ENCODE data around the gene MAP1B. TPM values are rescaled to one million over a fixed set of nuclear protein-coding genes. Genes with fewer than 3 reads are reported as not detected.
A peak's percentile ranks its signal among the peaks of the same experiment; 100 is the strongest.

Gene MAP1B
- total RNA-seq, result under 1 TPM; 0.04 to 0.11 TPM

- peaks cover 4% of the 10 kb centered on the region for H3K4me1 Mint-ChIP-seq
- H3K27me3 Mint-ChIP-seq, result peaks cover 39% of the 10 kb centered on the region
- H3K36me3 Mint-ChIP-seq (ENCODE audit: low read depth), result peaks cover 11% of the 10 kb centered on the region
- H3K27ac Mint-ChIP-seq, result no peak within 1 kb of the TSS
- no peak for ATAC-seq (replicated peaks)
- peak within 1 kb of the TSS; percentile 31 for H3K4me3 Mint-ChIP-seq
- no peaks in the 10 kb centered on the region for H3K9me3 Mint-ChIP-seq
Measured at GRCh38 chr5:72107131-72107900, at the start of gene MAP1B. Gene MAP1B, plus strand, starts transcription at chr5:72107475. Its CDS starts 57 bp downstream, at chr5:72107532.

DNA sequence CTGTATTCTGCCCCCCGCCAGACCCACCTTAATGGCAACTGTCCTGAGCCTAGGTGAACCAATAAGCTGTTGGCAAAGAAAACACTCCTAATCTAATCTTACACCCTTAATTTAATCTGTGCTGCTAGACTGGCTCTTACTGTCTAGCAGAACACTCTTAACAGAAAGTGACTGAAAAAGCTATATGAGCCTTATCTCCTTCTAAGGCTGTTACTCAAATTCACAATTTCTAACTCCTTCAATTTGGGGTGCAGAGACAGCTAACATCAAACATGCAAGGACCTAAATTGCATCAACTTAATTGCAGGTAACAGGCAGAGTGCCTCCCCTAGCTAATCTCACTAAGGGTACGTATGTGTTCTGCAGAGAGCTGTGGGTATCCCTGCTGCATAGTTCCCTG is 49.5 kb upstream of the MAP1B start:
- Mint-ChIP-seq H3K27me3 (peaks cover 3% of the 10 kb centered on the region), H3K27ac (no peak overlapping the region), H3K36me3 (ENCODE audit: low read depth) (no peaks in the 10 kb centered on the region), H3K4me3 (no peak overlapping the region), H3K4me1 (no peaks in the 10 kb centered on the region), H3K9me3 (no peaks in the 10 kb centered on the region)
- ATAC-seq (replicated peaks), result no peak

- no peak for ATAC-seq (replicated peaks)
- Mint-ChIP-seq H3K4me3 (no peak overlapping the region), H3K27ac (no peak overlapping the region), H3K36me3 (ENCODE audit: low read depth) (no peaks in the 10 kb centered on the region), H3K27me3 (peaks cover 8% of the 10 kb centered on the region), H3K9me3 (no peaks in the 10 kb centered on the region), H3K4me1 (no peaks in the 10 kb centered on the region)
Measured at GRCh38 chr5:72063219-72063819, 44.0 kb upstream of the MAP1B start.

DNA sequence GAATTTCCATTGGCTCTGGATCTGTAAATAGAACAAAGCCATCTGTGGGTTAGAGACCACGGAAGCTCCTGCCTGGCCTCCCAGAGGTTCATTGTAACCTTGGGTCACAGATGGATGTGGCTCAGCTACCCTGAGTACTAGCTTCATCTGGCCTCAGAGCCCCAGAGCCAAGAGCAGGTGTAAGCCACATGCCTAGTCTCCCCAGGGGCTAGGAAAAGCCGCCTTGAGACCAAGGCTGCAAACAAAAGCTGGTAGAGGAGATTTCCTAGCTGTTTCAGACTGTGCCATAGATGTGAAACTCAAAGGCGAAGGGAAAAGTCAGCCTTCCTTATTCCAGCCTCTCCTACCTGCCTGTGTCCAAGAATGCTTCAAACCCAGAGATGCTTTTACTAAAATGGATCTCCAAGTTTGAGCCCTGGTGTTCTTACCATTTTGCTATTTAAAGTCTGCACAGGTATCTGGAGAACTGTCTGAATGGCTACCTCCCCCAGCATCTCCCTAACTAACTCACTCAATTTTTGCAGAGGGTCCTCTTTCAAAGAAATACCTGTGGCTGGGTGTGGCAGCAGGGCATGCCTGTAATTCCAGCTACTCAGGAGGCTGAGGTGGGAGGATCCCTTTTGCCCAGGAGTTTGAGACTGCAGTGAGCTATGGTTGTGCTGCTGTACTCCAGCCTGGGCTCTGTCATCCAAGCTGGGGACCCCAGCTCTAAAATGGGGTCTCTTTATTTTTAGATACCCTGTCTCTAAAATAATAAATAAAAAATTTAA is 42.3 kb upstream of the MAP1B start:
- Mint-ChIP-seq H3K9me3 (no peaks in the 10 kb centered on the region), H3K36me3 (ENCODE audit: low read depth) (no peaks in the 10 kb centered on the region), H3K27ac (no peak overlapping the region), H3K4me3 (no peak overlapping the region), H3K4me1 (no peaks in the 10 kb centered on the region), H3K27me3 (peaks cover 13% of the 10 kb centered on the region)
- ATAC-seq (replicated peaks), result no peak

- ATAC-seq (replicated peaks), result no peak
- H3K36me3 Mint-ChIP-seq (ENCODE audit: low read depth), result no peaks in the 10 kb centered on the region
- H3K4me3 Mint-ChIP-seq, result no peak overlapping the region
- H3K27ac Mint-ChIP-seq, result no peak overlapping the region
- H3K4me1 Mint-ChIP-seq, result no peaks in the 10 kb centered on the region
- H3K9me3 Mint-ChIP-seq, result no peaks in the 10 kb centered on the region
- peaks cover 15% of the 10 kb centered on the region for H3K27me3 Mint-ChIP-seq
Measured at GRCh38 chr5:72065751-72066255, 41.5 kb upstream of the MAP1B start.

DNA sequence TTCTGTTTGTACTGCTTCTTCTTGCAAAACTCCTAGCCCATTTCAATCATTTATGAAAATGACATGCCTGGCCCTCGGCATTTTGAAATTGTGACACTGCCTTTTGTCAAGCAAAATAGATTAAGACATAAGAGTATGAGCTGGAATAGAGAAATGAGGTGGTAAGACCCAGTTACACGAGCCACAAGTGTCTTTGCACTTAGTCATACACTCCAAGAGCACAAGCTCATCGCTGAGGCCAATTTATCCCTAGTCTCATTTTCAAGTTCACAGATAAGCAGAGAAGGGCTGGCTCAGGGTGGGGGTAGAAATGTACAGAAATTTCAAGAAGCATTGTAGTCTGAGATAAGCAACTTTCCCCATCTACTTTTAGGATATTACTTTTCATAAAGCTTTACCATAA is 40.6 kb upstream of the MAP1B start:
- no peak for ATAC-seq (replicated peaks)

DNA sequence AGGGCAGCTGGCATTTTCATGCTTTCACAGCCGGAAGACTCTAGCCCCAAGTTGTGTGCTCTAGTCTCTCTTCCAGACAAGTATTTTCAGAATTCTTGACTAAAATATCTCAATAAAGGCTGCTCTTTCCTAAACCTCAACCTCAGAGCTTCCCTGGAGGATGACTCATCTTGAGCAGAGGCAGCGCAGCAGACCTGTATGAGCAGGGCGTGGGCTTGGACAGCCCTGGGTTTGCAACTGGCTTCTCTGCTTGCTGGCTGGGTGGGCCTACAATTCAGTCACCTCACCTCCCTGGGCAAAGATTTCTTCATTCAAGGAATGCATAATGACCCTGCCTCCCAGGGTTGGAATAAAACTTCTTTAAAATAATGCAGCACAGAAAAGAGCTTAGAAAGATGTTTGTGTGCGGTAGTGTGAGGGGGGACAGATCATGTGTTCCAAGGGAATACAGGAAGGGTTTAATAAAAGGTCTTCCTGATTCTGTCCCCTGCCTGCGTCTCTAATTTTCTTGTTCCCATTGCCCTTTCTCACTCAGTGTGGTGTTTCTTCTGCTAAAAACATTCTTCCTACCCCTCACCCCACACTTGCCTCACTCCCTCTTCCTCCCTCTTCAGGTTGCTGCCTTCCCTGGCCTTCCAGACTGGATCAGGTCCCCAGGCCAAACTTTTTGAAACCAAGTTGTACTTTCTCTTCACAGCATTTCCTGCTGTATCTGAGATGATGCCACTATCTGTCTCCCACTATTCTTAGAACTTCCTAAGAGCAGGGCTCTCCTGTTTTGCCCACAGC is 39.4 kb upstream of the MAP1B start:
- H3K27ac Mint-ChIP-seq, result no peak overlapping the region
- no peaks in the 10 kb centered on the region for H3K4me1 Mint-ChIP-seq
- no peak for ATAC-seq (replicated peaks)
- peaks cover 22% of the 10 kb centered on the region for H3K27me3 Mint-ChIP-seq
- no peaks in the 10 kb centered on the region for H3K36me3 Mint-ChIP-seq (ENCODE audit: low read depth)
- no peak overlapping the region for H3K4me3 Mint-ChIP-seq
- H3K9me3 Mint-ChIP-seq, result no peaks in the 10 kb centered on the region

More for the DNA sequence above, 40.6 kb upstream of the MAP1B start:
- Mint-ChIP-seq H3K9me3 (no peaks in the 10 kb centered on the region), H3K27me3 (peaks cover 17% of the 10 kb centered on the region), H3K27ac (no peak overlapping the region), H3K4me1 (no peaks in the 10 kb centered on the region), H3K4me3 (no peak overlapping the region), H3K36me3 (ENCODE audit: low read depth) (no peaks in the 10 kb centered on the region)

- Mint-ChIP-seq H3K27me3 (peaks cover 22% of the 10 kb centered on the region), H3K9me3 (no peaks in the 10 kb centered on the region), H3K4me1 (no peaks in the 10 kb centered on the region), H3K27ac (no peak overlapping the region), H3K4me3 (no peak overlapping the region), H3K36me3 (ENCODE audit: low read depth) (no peaks in the 10 kb centered on the region)
- no peak for ATAC-seq (replicated peaks)
Measured at GRCh38 chr5:72070529-72070928, 36.7 kb upstream of the MAP1B start.

- Mint-ChIP-seq H3K27ac (no peak overlapping the region), H3K4me1 (no peaks in the 10 kb centered on the region), H3K9me3 (no peaks in the 10 kb centered on the region), H3K27me3 (peaks cover 17% of the 10 kb centered on the region), H3K4me3 (no peak overlapping the region), H3K36me3 (ENCODE audit: low read depth) (no peaks in the 10 kb centered on the region)
- no peak for ATAC-seq (replicated peaks)
Measured at GRCh38 chr5:72071906-72072305, 35.4 kb upstream of the MAP1B start.

DNA sequence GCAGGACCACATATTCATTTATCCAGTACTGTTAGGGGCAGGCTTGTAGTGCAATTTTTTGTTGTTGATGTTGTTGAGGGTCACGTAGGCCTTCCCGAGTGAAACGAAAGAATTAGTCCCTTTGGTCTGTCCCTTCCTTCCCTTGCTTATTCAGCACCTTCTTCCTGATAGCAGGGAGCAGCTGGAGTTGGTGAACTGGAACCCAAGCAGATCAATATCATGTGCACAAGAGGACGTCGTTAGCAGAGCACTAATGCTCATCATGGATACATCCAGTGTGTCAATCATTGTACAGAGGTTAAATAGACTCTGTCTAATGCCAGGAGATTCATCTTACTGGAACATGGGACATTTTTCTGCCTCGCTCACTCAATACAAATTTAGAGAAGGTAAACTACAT is 33.0 kb upstream of the MAP1B start:
- H3K4me1 Mint-ChIP-seq, result no peaks in the 10 kb centered on the region
- no peaks in the 10 kb centered on the region for H3K36me3 Mint-ChIP-seq (ENCODE audit: low read depth)
- no peak overlapping the region for H3K4me3 Mint-ChIP-seq
- H3K9me3 Mint-ChIP-seq, result no peaks in the 10 kb centered on the region
- H3K27ac Mint-ChIP-seq, result no peak overlapping the region
- peaks cover 23% of the 10 kb centered on the region for H3K27me3 Mint-ChIP-seq
- no peak for ATAC-seq (replicated peaks)

- Mint-ChIP-seq H3K27me3 (peaks cover 19% of the 10 kb centered on the region), H3K4me1 (no peaks in the 10 kb centered on the region), H3K36me3 (ENCODE audit: low read depth) (no peaks in the 10 kb centered on the region), H3K27ac (no peak overlapping the region), H3K9me3 (no peaks in the 10 kb centered on the region), H3K4me3 (no peak overlapping the region)
- no peak for ATAC-seq (replicated peaks)
Measured at GRCh38 chr5:72075461-72075860, 31.8 kb upstream of the MAP1B start.

DNA sequence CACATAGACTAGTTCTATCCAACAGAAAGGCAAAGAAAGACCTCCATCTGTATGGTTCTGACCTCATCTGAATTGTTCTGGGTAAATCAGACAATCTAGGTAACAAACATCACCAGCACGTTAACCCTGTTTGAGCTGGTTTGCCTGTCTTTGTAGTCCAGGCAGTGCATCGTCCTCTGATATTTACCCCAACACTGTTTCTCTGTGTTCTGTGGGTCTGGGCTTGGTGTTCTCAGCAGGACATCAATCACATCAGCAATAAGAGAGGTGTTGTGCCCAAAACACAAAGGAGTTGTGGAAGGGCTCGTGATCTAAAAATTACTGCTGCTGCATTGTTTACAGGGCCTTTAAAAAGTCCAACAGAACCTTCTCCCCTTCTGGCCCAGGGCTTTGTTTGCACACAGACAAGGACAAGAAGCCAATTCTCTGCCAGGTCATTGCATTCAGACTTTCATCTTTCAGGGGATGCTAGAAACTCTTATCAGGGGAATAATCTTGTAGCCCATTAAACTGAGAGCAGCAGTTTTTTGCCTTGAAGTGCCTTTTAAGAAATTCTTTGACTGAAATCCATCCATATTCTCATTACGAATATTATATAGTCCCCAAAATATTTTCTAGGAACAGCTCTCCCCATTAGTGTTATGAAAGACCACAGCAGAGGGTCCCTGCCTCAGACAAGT is 30.5 kb upstream of the MAP1B start:
- Mint-ChIP-seq H3K27ac (no peak overlapping the region), H3K9me3 (no peaks in the 10 kb centered on the region), H3K36me3 (ENCODE audit: low read depth) (no peaks in the 10 kb centered on the region), H3K4me3 (no peak overlapping the region), H3K27me3 (peaks cover 20% of the 10 kb centered on the region), H3K4me1 (no peaks in the 10 kb centered on the region)
- no peak for ATAC-seq (replicated peaks)

GRCh38 chr5:72077390-72077789 is 29.9 kb upstream of the MAP1B start:
- no peak overlapping the region for H3K27ac Mint-ChIP-seq
- H3K27me3 Mint-ChIP-seq, result peaks cover 22% of the 10 kb centered on the region
- H3K4me3 Mint-ChIP-seq, result no peak overlapping the region
- H3K4me1 Mint-ChIP-seq, result no peaks in the 10 kb centered on the region
- no peaks in the 10 kb centered on the region for H3K36me3 Mint-ChIP-seq (ENCODE audit: low read depth)
- no peak for ATAC-seq (replicated peaks)
- H3K9me3 Mint-ChIP-seq, result no peaks in the 10 kb centered on the region

DNA sequence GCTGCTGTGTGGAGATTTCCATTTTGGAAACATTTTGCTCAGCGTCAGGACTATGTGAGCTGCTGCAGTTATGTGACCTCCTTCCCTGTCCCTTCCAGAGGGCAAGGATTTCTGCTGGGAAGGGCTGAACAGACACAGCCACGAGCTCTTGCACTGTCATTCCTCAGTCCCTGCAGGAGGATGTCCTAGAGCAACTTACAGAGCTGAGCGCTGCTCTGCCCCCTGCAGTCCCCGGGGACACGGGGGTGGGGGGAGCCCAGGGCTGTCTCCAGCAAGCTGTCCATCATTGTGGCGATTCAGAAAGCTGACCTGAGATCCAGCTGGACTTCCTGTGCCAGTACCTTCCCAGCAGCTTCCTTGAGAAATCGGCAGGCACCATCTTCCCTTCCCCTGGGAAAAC is 28.0 kb upstream of the MAP1B start:
- ATAC-seq (replicated peaks), result no peak
- no peak overlapping the region for H3K27ac Mint-ChIP-seq
- no peaks in the 10 kb centered on the region for H3K9me3 Mint-ChIP-seq
- peaks cover 36% of the 10 kb centered on the region for H3K27me3 Mint-ChIP-seq
- no peaks in the 10 kb centered on the region for H3K4me1 Mint-ChIP-seq
- no peaks in the 10 kb centered on the region for H3K36me3 Mint-ChIP-seq (ENCODE audit: low read depth)
- H3K4me3 Mint-ChIP-seq, result no peak overlapping the region
